Endothelial cell of umbilical vein (primary cell): ENCODE results near the gene LRP6. TPM values are rescaled to one million over a fixed set of nuclear protein-coding genes. Genes with fewer than 3 reads are reported as not detected.

Experiments
- BruUV-seq: library from RNA; stranded (reverse); fragments of 400-500 nt; replicated peaks from 2 replicates; lab custom pipeline; 2021; lab: Mats Ljungman, UMichigan
- CTCF ChIA-PET: fragments of 300-600, 350-600 bp; sonication (Branson Sonifier 250); formaldehyde crosslinking; loops from one replicate; lab custom pipeline; 2021; ENCODE audit warnings: antibody characterized with exemption, inconsistent platforms; lab: Charles Lee
- POLR2A ChIA-PET: fragments of 300-600, 350-600 bp; sonication (Branson Sonifier 250); formaldehyde crosslinking; loops from one replicate; lab custom pipeline; 2021; ENCODE audit warnings: antibody characterized with exemption, inconsistent platforms; lab: Charles Lee
- DNase-seq: peaks from one replicate; pipeline ENCODE4 v3.0.0-alpha.2; 2011; ENCODE audit warnings: low read depth, low spot score
- FAIRE-seq: peaks from 2 replicates; lab custom pipeline; 2011; peaks lifted over from hg19 to GRCh38; lab: Jason Lieb, UNC
- H2AFZ ChIP-seq: 2 replicates; pipeline ENCODE4 v1.6.0; 2012; ENCODE audit warnings: low read depth, low read length, control low read depth, inconsistent platforms
- H3K27ac ChIP-seq: 2 replicates; pipeline ENCODE4 v1.5.1; 2011; ENCODE audit warnings: low read depth, mild to moderate bottlenecking, control low read depth, low read length, moderate library complexity; ENCODE audit not compliant: insufficient read depth
- H3K27me3 ChIP-seq, 2 experiments: 2 replicates each; pipeline versions ENCODE4 v1.6.0 to v1.6.1; 2011; ENCODE audit warnings: low read length in 2 of 2, mixed read lengths in 1 of 2; ENCODE audit not compliant: control insufficient read depth in 2 of 2, insufficient read depth in 2 of 2
- H3K36me3 ChIP-seq, 2 experiments: 2 replicates in 1 of 2; 3 replicates in 1 of 2; pipeline ENCODE4 v1.5.1; 2011; ENCODE audit warnings: low read length in 2 of 2, mild to moderate bottlenecking in 1 of 2, moderate library complexity in 1 of 2; ENCODE audit not compliant: control insufficient read depth in 2 of 2, insufficient read depth in 2 of 2; ENCODE audit errors: extremely low read depth in 1 of 2
- H3K4me1 ChIP-seq: 3 replicates; pipeline ENCODE4 v1.5.1; 2011; ENCODE audit warnings: mild to moderate bottlenecking, low read length; ENCODE audit not compliant: control insufficient read depth, insufficient read depth; ENCODE audit errors: extremely low read depth
- H3K4me2 ChIP-seq: 2 replicates; pipeline ENCODE4 v1.6.1; 2011; ENCODE audit warnings: low read length, control low read depth, mixed read lengths; ENCODE audit not compliant: insufficient read depth
- H3K4me3 ChIP-seq, 3 experiments: fragments of 200-600 bp in 1 of 3; sonication (generic), shearing (Covaris generic) in 1 of 3; replicated peaks in 1 of 3; 2 replicates each; pipeline ENCODE4 v1.5.1; 2011 to 2016; ENCODE audit warnings: control low read depth in 3 of 3, low read length in 3 of 3, mild to moderate bottlenecking in 2 of 3, inconsistent platforms in 1 of 3, low read depth in 1 of 3, moderate library complexity in 1 of 3; ENCODE audit not compliant: insufficient read depth in 1 of 3
- H3K79me2 ChIP-seq: 2 replicates; pipeline ENCODE4 v1.6.0; 2012; ENCODE audit warnings: low read length, inconsistent platforms; ENCODE audit not compliant: control insufficient read depth, insufficient read depth
- H3K9ac ChIP-seq: replicated peaks from 2 replicates; pipeline ENCODE3; 2011; ENCODE audit warnings: low read length, control low read depth; ENCODE audit not compliant: insufficient read depth; ENCODE audit errors: extremely low read depth
- H3K9me1 ChIP-seq: replicated peaks from 3 replicates; pipeline ENCODE4 v1.6.0; 2011; ENCODE audit warnings: mild to moderate bottlenecking, low read length; ENCODE audit not compliant: control insufficient read depth, insufficient read depth; ENCODE audit errors: extremely low read depth
- H3K9me3 ChIP-seq: replicated peaks from 2 replicates; pipeline ENCODE4 v1.5.1; 2012; ENCODE audit warnings: low read length, inconsistent platforms; ENCODE audit not compliant: control insufficient read depth, insufficient read depth
- H4K20me1 ChIP-seq: replicated peaks from 2 replicates; pipeline ENCODE3; 2011; ENCODE audit warnings: mild to moderate bottlenecking, low read length; ENCODE audit not compliant: control insufficient read depth, insufficient read depth; ENCODE audit errors: extremely low read depth
- EZH2 ChIP-seq: IDR thresholded peaks from 2 replicates; pipeline ENCODE4 v1.6.1; 2012; ENCODE audit warnings: borderline replicate concordance, low read depth, mild to moderate bottlenecking, moderate library complexity, low read length, inconsistent platforms; ENCODE audit not compliant: severe bottlenecking
- FOS ChIP-seq: IDR thresholded peaks from 2 replicates; pipeline ENCODE4 v1.6.1; 2011; ENCODE audit warnings: mild to moderate bottlenecking, low read length, moderate library complexity, borderline replicate concordance; ENCODE audit not compliant: insufficient read depth
- GATA2 ChIP-seq: IDR thresholded peaks from 2 replicates; pipeline ENCODE4 v1.7.0; 2011; ENCODE audit warnings: low read depth, mild to moderate bottlenecking, moderate library complexity, mixed read lengths, low read length; ENCODE audit not compliant: insufficient read length, insufficient read depth
- JUN ChIP-seq: IDR thresholded peaks from 2 replicates; pipeline ENCODE4 v1.6.1; 2011; ENCODE audit warnings: borderline replicate concordance, low read depth; ENCODE audit not compliant: insufficient read length, insufficient read depth
- MAX ChIP-seq: IDR thresholded peaks from 2 replicates; pipeline ENCODE4 v1.6.1; 2011; ENCODE audit not compliant: insufficient read depth, insufficient read length
- MYC ChIP-seq: IDR thresholded peaks from one replicate; pipeline ENCODE4 v1.6.1; 2011; ENCODE audit warnings: mild to moderate bottlenecking, low read depth, low read length
- POLR2A ChIP-seq: IDR thresholded peaks from 2 replicates; pipeline ENCODE4 v1.6.1; 2012; ENCODE audit warnings: low read depth, mild to moderate bottlenecking, control low read depth, low read length
- POLR2AphosphoS5 ChIP-seq: IDR thresholded peaks from 2 replicates; pipeline ENCODE4 v1.6.1; 2012; ENCODE audit warnings: low read depth, mild to moderate bottlenecking, control low read depth, low read length, moderate library complexity; ENCODE audit not compliant: insufficient read depth
- dilution Hi-C: fragments of 300-500 bp; cut with MboI; formaldehyde crosslinking; loops from one replicate; pipeline ENCODE4 v1.15.0; 2019; ENCODE audit warnings: low sequenced_read_pairs; ENCODE audit not compliant: extremely low pct_ligation_motif_present
- intact Hi-C: fragments of 100-400 bp; cut with micrococcal nuclease; formaldehyde crosslinking; loops from one replicate; pipeline ENCODE4 v1.10.0; 2022
- polyA plus RNA-seq, 4 experiments: library from polyadenylated mRNA; depleted of rRNA in 3 of 4; stranded (reverse) in 3 of 4; unstranded in 1 of 4; fragments of >200 nt; gene quantifications; 2 replicates each; pipeline versions ENCODE4 v1.2.1 to v1.2.3, GENCODE V29; 2011 to 2012; ENCODE audit warnings: missing spikeins in 1 of 4
- total RNA-seq: library from RNA; stranded (reverse); gene quantifications from 2 replicates; pipeline ENCODE4 v1.2.3, GENCODE V29; 2021
- TF ChIP-seq, protein P1 (sequence below), 2 donors: IDR thresholded peaks; 1 replicate in 1 of 2; 2 replicates in 1 of 2; pipeline ENCODE4 v1.5.1; 2011; ENCODE audit warnings: low read length in 2 of 2, mild to moderate bottlenecking in 2 of 2, moderate library complexity in 2 of 2, control low read depth in 1 of 2, inconsistent platforms in 1 of 2, low read depth in 1 of 2; ENCODE audit not compliant: insufficient read depth in 1 of 2; ENCODE audit errors: extremely low read depth in 1 of 2

Gene LRP6
- total and polyA plus RNA-seq, 2 donors (not counting 3 experiments of a cell fraction or from before 2014, with no cell fraction given), result 28.5 to 41.7 TPM

DNA sequence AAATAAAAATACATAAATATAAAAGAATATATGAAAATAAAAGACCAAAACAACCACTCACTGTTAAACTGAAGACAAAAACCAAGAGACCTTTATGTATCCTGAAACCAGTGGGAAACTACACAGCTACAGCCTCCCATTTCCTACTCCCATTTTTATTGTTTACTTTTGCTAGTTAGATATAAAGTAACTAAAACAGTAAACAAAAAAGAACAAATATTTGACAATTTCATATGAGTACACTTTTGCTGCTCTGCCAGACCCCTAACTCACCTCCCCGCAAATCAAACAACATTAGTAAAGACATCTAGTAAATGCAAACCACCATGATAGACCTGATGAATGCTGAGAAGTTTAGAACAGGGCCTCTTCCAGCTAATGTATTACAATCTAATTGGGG is 99.0 kb downstream of the LRP6 start:
- Histone ChIP-seq H3K36me3 (peaks cover 0 to 2% of the 10 kb centered on the region in 2 experiments), H2AFZ (no peak overlapping the region), H3K27ac (no peak overlapping the region), H3K9me1 (no peaks in the 10 kb centered on the region), H3K9ac (no peak overlapping the region), H3K27me3 (no peaks in the 10 kb centered on the region), H3K9me3 (no peaks in the 10 kb centered on the region), H4K20me1 (peaks cover 3% of the 10 kb centered on the region), H3K4me2 (no peak overlapping the region), H3K79me2 (no peaks in the 10 kb centered on the region), H3K4me3 (no peak overlapping the region), H3K4me1 (no peaks in the 10 kb centered on the region)
- no TSS peak for BruUV-seq
- no peak for FAIRE-seq
- dilution Hi-C loops (no loop called here), intact Hi-C loops (no loop called here)
- CTCF ChIA-PET, result interaction anchor here (1.2 kb wide), 1 partner anchor 21 kb away, joined by 6 read pairs; no protein-coding TSS in a partner anchor
- POLR2A ChIA-PET, result no interaction called here
- no peak for DNase-seq
- no peak for TF ChIP-seq POLR2AphosphoS5
- TF ChIP-seq MAX, result no peak
- TF ChIP-seq JUN, result no peak
- no peak for TF ChIP-seq MYC
- TF ChIP-seq EZH2, result no peak
- TF ChIP-seq, protein P1, sequence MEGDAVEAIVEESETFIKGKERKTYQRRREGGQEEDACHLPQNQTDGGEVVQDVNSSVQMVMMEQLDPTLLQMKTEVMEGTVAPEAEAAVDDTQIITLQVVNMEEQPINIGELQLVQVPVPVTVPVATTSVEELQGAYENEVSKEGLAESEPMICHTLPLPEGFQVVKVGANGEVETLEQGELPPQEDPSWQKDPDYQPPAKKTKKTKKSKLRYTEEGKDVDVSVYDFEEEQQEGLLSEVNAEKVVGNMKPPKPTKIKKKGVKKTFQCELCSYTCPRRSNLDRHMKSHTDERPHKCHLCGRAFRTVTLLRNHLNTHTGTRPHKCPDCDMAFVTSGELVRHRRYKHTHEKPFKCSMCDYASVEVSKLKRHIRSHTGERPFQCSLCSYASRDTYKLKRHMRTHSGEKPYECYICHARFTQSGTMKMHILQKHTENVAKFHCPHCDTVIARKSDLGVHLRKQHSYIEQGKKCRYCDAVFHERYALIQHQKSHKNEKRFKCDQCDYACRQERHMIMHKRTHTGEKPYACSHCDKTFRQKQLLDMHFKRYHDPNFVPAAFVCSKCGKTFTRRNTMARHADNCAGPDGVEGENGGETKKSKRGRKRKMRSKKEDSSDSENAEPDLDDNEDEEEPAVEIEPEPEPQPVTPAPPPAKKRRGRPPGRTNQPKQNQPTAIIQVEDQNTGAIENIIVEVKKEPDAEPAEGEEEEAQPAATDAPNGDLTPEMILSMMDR (IDR thresholded peaks at IDR 0.05; ENCODE audit: extremely low read depth in 1 of 2, insufficient read depth in 1 of 2, low read depth in 1 of 2, low read length in 2 of 2), result no peak
- no peak for TF ChIP-seq FOS
- TF ChIP-seq POLR2A, result no peak
- TF ChIP-seq GATA2, result no peak
